ENCODE data around the gene WNT5A. TPM values are rescaled to one million over a fixed set of nuclear protein-coding genes. Genes with fewer than 3 reads are reported as not detected.

Gene WNT5A
- total RNA-seq, 1 donor from 2014 or later, result 3.3 TPM

- H3K9me3 Mint-ChIP-seq, result no peaks in the 10 kb centered on the region
- Histone ChIP-seq H3K36me3 (no peaks in the 10 kb centered on the region), H3K9ac (no peak overlapping the region), H3K9me3 (ENCODE audit: low read depth) (no peaks in the 10 kb centered on the region), H3K4me3 (no peak overlapping the region), H3K27me3 (peaks cover 41% of the 10 kb centered on the region), H4K20me1 (ENCODE audit: low read depth) (no peaks in the 10 kb centered on the region), H2AFZ (replicated peaks) (no peak overlapping the region), H3K27ac (no peak overlapping the region), H3K4me2 (no peak overlapping the region), H3F3A (ENCODE audit: low read depth) (no peaks in the 10 kb centered on the region), H3K79me2 (ENCODE audit: low read depth) (no peaks in the 10 kb centered on the region), H3K4me1 (no peaks in the 10 kb centered on the region)
- DNase-seq (ENCODE audit: low spot score), result no peak
- no peak overlapping the region for H3K27ac Mint-ChIP-seq
- peaks cover 6% of the 10 kb centered on the region for H3K27me3 Mint-ChIP-seq (ENCODE audit: insufficient read depth, low read depth)
- no peak overlapping the region for H3K4me3 Mint-ChIP-seq
- TF ChIP-seq EZH2 (IDR thresholded peaks at IDR 0.05) (no peak), CTCF (IDR thresholded peaks at IDR 0.05) (no peak), EZH2phosphoT487 (IDR thresholded peaks at IDR 0.05) (no peak)
- H3K4me1 Mint-ChIP-seq, result no peaks in the 10 kb centered on the region
- H3K36me3 Mint-ChIP-seq, result peaks cover 43% of the 10 kb centered on the region
Observed at GRCh38 chr3:55471084-55471483, 16.0 kb downstream of the WNT5A start.

GRCh38 chr3:55469957-55470526 lies 17.1 kb downstream of the WNT5A start:
- no peak for DNase-seq (ENCODE audit: low spot score)
- no peak overlapping the region for H3K4me3 ChIP-seq
- H3K36me3 Mint-ChIP-seq, result peaks cover 38% of the 10 kb centered on the region
- H3K9ac ChIP-seq, result no peak overlapping the region
- no peaks in the 10 kb centered on the region for H3K79me2 ChIP-seq (ENCODE audit: low read depth)
- no peak for TF ChIP-seq EZH2phosphoT487 (IDR thresholded peaks at IDR 0.05)
- no peak for TF ChIP-seq CTCF (IDR thresholded peaks at IDR 0.05)
- no peak for TF ChIP-seq EZH2 (IDR thresholded peaks at IDR 0.05)
- H4K20me1 ChIP-seq (ENCODE audit: low read depth), result no peaks in the 10 kb centered on the region
- H3K36me3 ChIP-seq, result no peaks in the 10 kb centered on the region
- no peak overlapping the region for H3K4me2 ChIP-seq
- H3K9me3 ChIP-seq (ENCODE audit: low read depth), result no peaks in the 10 kb centered on the region
- no peaks in the 10 kb centered on the region for H3K4me1 ChIP-seq
- H3K27me3 Mint-ChIP-seq (ENCODE audit: insufficient read depth, low read depth), result peaks cover 2% of the 10 kb centered on the region
- no peaks in the 10 kb centered on the region for H3F3A ChIP-seq (ENCODE audit: low read depth)
- H3K4me1 Mint-ChIP-seq, result no peaks in the 10 kb centered on the region
- H3K9me3 Mint-ChIP-seq, result no peaks in the 10 kb centered on the region
- H3K27ac ChIP-seq, result no peak overlapping the region
- peaks cover 30% of the 10 kb centered on the region for H3K27me3 ChIP-seq
- H3K27ac Mint-ChIP-seq, result no peak overlapping the region
- no peak overlapping the region for H2AFZ ChIP-seq (replicated peaks)
- no peak overlapping the region for H3K4me3 Mint-ChIP-seq

DNA sequence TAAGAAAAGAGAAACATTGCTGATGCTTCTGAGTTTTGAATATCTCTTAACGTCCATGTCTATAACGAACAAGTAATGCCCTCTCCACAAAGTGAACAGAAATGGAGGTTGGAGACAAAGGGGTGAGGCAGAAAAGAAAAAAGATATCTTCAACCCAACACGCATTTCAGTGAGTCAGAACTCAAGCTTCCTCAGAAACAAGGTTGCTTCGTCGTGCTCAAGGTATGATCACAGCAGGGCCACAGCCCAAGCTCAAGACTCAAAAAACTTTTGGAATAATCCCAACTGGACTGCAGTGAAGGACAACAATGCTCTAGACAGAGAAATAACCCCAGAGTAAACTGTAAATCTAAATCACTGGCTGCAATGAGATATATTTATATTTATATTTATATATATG lies 18.9 kb downstream of the WNT5A start:
- Histone ChIP-seq H3K9me3 (ENCODE audit: low read depth) (no peaks in the 10 kb centered on the region), H4K20me1 (ENCODE audit: low read depth) (no peaks in the 10 kb centered on the region), H3K36me3 (no peaks in the 10 kb centered on the region), H3F3A (ENCODE audit: low read depth) (no peaks in the 10 kb centered on the region), H3K4me2 (no peak overlapping the region), H3K27me3 (peaks cover 13% of the 10 kb centered on the region), H3K79me2 (ENCODE audit: low read depth) (no peaks in the 10 kb centered on the region), H3K4me1 (no peaks in the 10 kb centered on the region), H3K9ac (no peak overlapping the region), H3K27ac (no peak overlapping the region), H2AFZ (replicated peaks) (no peak overlapping the region), H3K4me3 (no peak overlapping the region)
- Mint-ChIP-seq H3K36me3 (peaks cover 34% of the 10 kb centered on the region), H3K4me1 (no peaks in the 10 kb centered on the region), H3K9me3 (no peaks in the 10 kb centered on the region), H3K4me3 (no peak overlapping the region), H3K27me3 (ENCODE audit: insufficient read depth, low read depth) (peaks cover 2% of the 10 kb centered on the region), H3K27ac (no peak overlapping the region)
- DNase-seq (ENCODE audit: low spot score), result no peak
- no peak for TF ChIP-seq CTCF (IDR thresholded peaks at IDR 0.05)

Data from neural progenitor cell (in vitro differentiated cells).